ENCODE results near the gene NCF2. TPM values are rescaled to one million over a fixed set of nuclear protein-coding genes. Genes with fewer than 3 reads are reported as not detected.

Gene NCF2
- total and polyA plus RNA-seq, 4 donors: 38.7 to 193 (median 74.3) TPM

DNA sequence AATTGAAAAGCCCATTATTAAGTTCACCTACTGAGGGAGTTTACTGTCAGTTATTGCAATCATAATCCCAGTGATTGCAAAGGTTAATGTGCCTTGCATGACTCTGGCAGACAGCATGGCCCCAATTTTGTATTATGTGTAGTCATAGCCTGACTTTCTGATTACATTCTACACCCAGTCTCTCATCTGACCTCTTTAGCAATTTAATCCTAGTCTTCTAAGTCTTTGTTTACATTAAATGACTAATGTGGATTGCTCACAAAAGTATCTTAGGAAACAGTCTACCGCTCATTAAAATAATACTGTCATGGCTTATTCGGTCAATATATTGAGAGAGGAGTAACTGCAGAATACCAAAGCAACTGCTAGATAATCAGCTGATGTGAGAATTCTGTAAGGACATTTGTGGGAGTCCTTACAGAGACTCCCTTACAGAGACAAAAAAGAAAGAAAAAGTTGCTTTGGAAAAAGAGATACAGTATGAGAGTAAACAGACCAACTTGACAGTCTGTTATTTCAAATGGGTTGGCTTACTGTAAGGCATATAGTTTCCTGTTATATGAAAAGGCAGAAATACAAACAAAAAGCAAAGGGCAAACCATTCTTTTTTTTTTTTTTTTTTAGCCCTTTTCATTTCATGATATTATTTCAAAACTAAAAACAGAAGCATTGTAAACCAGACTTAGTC lies 75.1 kb downstream of the NCF2 start:
- Histone ChIP-seq H3K4me1 (ENCODE audit: control insufficient read depth in 5 of 5, insufficient read depth in 5 of 5, low read length in 5 of 5) (peaks cover 0 to 3% (median 2%) of the 10 kb centered on the region in 5 donors), H3K27me3 (ENCODE audit: control insufficient read depth in 3 of 3, insufficient read depth in 3 of 3, low read length in 2 of 3) (no peaks in the 10 kb centered on the region), H3K9me3 (ENCODE audit: control insufficient read depth in 4 of 4, insufficient read depth in 3 of 4, low read length in 3 of 4) (no peaks in the 10 kb centered on the region), H3K36me3 (ENCODE audit: control insufficient read depth in 4 of 4, insufficient read depth in 4 of 4, low read length in 4 of 4) (peaks cover 3 to 11% (median 5%) of the 10 kb centered on the region in 4 donors), H3K27ac (ENCODE audit: low read depth in 1 of 2, low read length in 1 of 2) (no peak overlapping the region), H3K9ac (ENCODE audit: insufficient read depth in 1 of 2, low read length in 2 of 2) (no peak overlapping the region), H3K4me3 (no peak overlapping the region)
- 45 to 67% methylated on average over 2 of the region's 2 CpGs for WGBS, 2 donors
- TF ChIP-seq, protein P1, sequence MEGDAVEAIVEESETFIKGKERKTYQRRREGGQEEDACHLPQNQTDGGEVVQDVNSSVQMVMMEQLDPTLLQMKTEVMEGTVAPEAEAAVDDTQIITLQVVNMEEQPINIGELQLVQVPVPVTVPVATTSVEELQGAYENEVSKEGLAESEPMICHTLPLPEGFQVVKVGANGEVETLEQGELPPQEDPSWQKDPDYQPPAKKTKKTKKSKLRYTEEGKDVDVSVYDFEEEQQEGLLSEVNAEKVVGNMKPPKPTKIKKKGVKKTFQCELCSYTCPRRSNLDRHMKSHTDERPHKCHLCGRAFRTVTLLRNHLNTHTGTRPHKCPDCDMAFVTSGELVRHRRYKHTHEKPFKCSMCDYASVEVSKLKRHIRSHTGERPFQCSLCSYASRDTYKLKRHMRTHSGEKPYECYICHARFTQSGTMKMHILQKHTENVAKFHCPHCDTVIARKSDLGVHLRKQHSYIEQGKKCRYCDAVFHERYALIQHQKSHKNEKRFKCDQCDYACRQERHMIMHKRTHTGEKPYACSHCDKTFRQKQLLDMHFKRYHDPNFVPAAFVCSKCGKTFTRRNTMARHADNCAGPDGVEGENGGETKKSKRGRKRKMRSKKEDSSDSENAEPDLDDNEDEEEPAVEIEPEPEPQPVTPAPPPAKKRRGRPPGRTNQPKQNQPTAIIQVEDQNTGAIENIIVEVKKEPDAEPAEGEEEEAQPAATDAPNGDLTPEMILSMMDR (IDR thresholded peaks at IDR 0.05; ENCODE audit: control extremely low read depth, extremely low read depth): no peak
- no peak for ATAC-seq (ENCODE audit: insufficient read depth, low FRiP score)
- peak in 1 of 3 donors; percentile 5 for DNase-seq

- H3K27me3 ChIP-seq (ENCODE audit: control insufficient read depth in 3 of 3, insufficient read depth in 3 of 3, low read length in 2 of 3): no peaks in the 10 kb centered on the region
- 82 to 94% methylated on average over 1 of the region's 1 CpG for WGBS, 2 donors
These were observed 76.0 kb downstream of the NCF2 start for GRCh38 chr1:183514235-183514634.

GRCh38 chr1:183512450-183512849 lies 77.8 kb downstream of the NCF2 start:
- H3K4me3 ChIP-seq: no peak overlapping the region
- ATAC-seq (ENCODE audit: insufficient read depth, low FRiP score) (no peak), DNase-seq (peak in 2 of 3 donors; percentile 17 to 59)
- WGBS, 2 donors: 77 to 80% methylated on average over 2 of the region's 2 CpGs
- TF ChIP-seq, protein P1 (IDR thresholded peaks at IDR 0.05; ENCODE audit: control extremely low read depth, extremely low read depth): no peak
- H3K9ac ChIP-seq (ENCODE audit: insufficient read depth in 1 of 2, low read length in 2 of 2): no peak overlapping the region
- peaks cover 0 to 3% (median 0%) of the 10 kb centered on the region in 5 donors for H3K4me1 ChIP-seq (ENCODE audit: control insufficient read depth in 5 of 5, insufficient read depth in 5 of 5, low read length in 5 of 5)
- peaks cover 0 to 4% (median 3%) of the 10 kb centered on the region in 4 donors for H3K36me3 ChIP-seq (ENCODE audit: control insufficient read depth in 4 of 4, insufficient read depth in 4 of 4, low read length in 4 of 4)
- H3K27me3 ChIP-seq (ENCODE audit: control insufficient read depth in 3 of 3, insufficient read depth in 3 of 3, low read length in 2 of 3): no peaks in the 10 kb centered on the region
- H3K9me3 ChIP-seq (ENCODE audit: control insufficient read depth in 4 of 4, insufficient read depth in 3 of 4, low read length in 3 of 4): no peaks in the 10 kb centered on the region
- H3K27ac ChIP-seq (ENCODE audit: low read depth in 1 of 2, low read length in 1 of 2): no peak overlapping the region

More at GRCh38 chr1:183514235-183514634, 76.0 kb downstream of the NCF2 start:
- Histone ChIP-seq H3K27ac (ENCODE audit: low read depth in 1 of 2, low read length in 1 of 2) (no peak overlapping the region), H3K9ac (ENCODE audit: insufficient read depth in 1 of 2, low read length in 2 of 2) (no peak overlapping the region), H3K36me3 (ENCODE audit: control insufficient read depth in 4 of 4, insufficient read depth in 4 of 4, low read length in 4 of 4) (peaks cover 3 to 7% (median 5%) of the 10 kb centered on the region in 4 donors), H3K9me3 (ENCODE audit: control insufficient read depth in 4 of 4, insufficient read depth in 3 of 4, low read length in 3 of 4) (no peaks in the 10 kb centered on the region), H3K4me1 (ENCODE audit: control insufficient read depth in 5 of 5, insufficient read depth in 5 of 5, low read length in 5 of 5) (peaks cover 0 to 3% (median 2%) of the 10 kb centered on the region in 5 donors), H3K4me3 (no peak overlapping the region)
- DNase-seq (no peak), ATAC-seq (ENCODE audit: insufficient read depth, low FRiP score) (no peak)
- TF ChIP-seq, protein P1 (IDR thresholded peaks at IDR 0.05; ENCODE audit: control extremely low read depth, extremely low read depth): no peak
